Ammon's horn (tissue), 1 donor: ENCODE results near the gene MBD6.
"Not testable (repeated sequence)": the region's sequence is repeated elsewhere in the genome, so short reads cannot be mapped to it uniquely, and the experiment has no call there.

Experiments
- DNase-seq: peaks from one replicate; pipeline ENCODE4 v3.0.0-alpha.2; 2016; ENCODE audit warnings: low spot score

MBD6 gene

GRCh38 chr12:57489157-57489641 lies 33.4 kb upstream of the MBD6 start:
- no peak for DNase-seq

GRCh38 chr12:57490126-57490525 lies 32.5 kb upstream of the MBD6 start:
- no peak for DNase-seq

GRCh38 chr12:57491393-57492280 lies 31.0 kb upstream of the MBD6 start:
- peak; percentile 28 for DNase-seq

GRCh38 chr12:57495051-57495701 lies 27.4 kb upstream of the MBD6 start:
- not testable (repeated sequence) for DNase-seq

- DNase-seq, result no peak
Measured at GRCh38 chr12:57496822-57497221, 25.8 kb upstream of the MBD6 start.

- no peak for DNase-seq
Measured at GRCh38 chr12:57497223-57498131, 25.1 kb upstream of the MBD6 start.

GRCh38 chr12:57498132-57498502 lies 24.5 kb upstream of the MBD6 start:
- no peak for DNase-seq

GRCh38 chr12:57498571-57498970 lies 24.1 kb upstream of the MBD6 start:
- DNase-seq, result no peak

- no peak for DNase-seq
Measured at GRCh38 chr12:57500213-57500612, 22.4 kb upstream of the MBD6 start.

GRCh38 chr12:57502311-57502969 lies 20.2 kb upstream of the MBD6 start:
- not testable (repeated sequence) for DNase-seq

- DNase-seq, result not testable (repeated sequence)
Measured at GRCh38 chr12:57506541-57506940, 16.1 kb upstream of the MBD6 start.

GRCh38 chr12:57507796-57508195 lies 14.8 kb upstream of the MBD6 start:
- DNase-seq, result not testable (repeated sequence)

GRCh38 chr12:57511161-57511560 lies 11.5 kb upstream of the MBD6 start:
- DNase-seq, result no peak

GRCh38 chr12:57511588-57512325 lies 10.9 kb upstream of the MBD6 start:
- DNase-seq, result no peak

GRCh38 chr12:57512665-57513064 lies 10.0 kb upstream of the MBD6 start:
- no peak for DNase-seq

GRCh38 chr12:57513266-57513665 lies 9.4 kb upstream of the MBD6 start:
- DNase-seq, result no peak

- DNase-seq, result not testable (repeated sequence)
Measured at GRCh38 chr12:57513677-57514076, 8.9 kb upstream of the MBD6 start.

GRCh38 chr12:57514246-57514645 lies 8.4 kb upstream of the MBD6 start:
- not testable (repeated sequence) for DNase-seq

- no peak for DNase-seq
Measured at GRCh38 chr12:57514720-57515407, 7.8 kb upstream of the MBD6 start.

GRCh38 chr12:57515408-57515933 lies 7.2 kb upstream of the MBD6 start:
- no peak for DNase-seq
